Fibroblast of lung (primary cell): ENCODE data around the gene TUBGCP2. TPM values are rescaled to one million over a fixed set of nuclear protein-coding genes. Genes with fewer than 3 reads are reported as not detected.

ENCODE experiments used
- DNase-seq, 2 donors: peaks; one replicate each; pipeline versions ENCODE4 v3.0.0 to v3.0.0-alpha.2; 2010; ENCODE audit warnings: low read depth in 2 of 2
- H2AFZ ChIP-seq: 2 replicates; pipeline ENCODE4 v1.5.1; 2012; ENCODE audit warnings: low read length, control low read depth, inconsistent platforms
- H3K27ac ChIP-seq: 2 replicates; pipeline ENCODE4 v1.5.1; 2011; ENCODE audit warnings: low read length, control low read depth; ENCODE audit not compliant: insufficient read depth
- H3K27me3 ChIP-seq: 2 replicates; pipeline ENCODE4 v1.5.1; 2011; ENCODE audit warnings: mild to moderate bottlenecking, low read length; ENCODE audit not compliant: control insufficient read depth, insufficient read depth
- H3K36me3 ChIP-seq: 2 replicates; pipeline ENCODE4 v1.5.1; 2011; ENCODE audit warnings: low read length; ENCODE audit not compliant: control insufficient read depth, insufficient read depth
- H3K4me1 ChIP-seq: 2 replicates; pipeline ENCODE4 v1.5.1; 2011; ENCODE audit warnings: low read length; ENCODE audit not compliant: control insufficient read depth, insufficient read depth; ENCODE audit errors: extremely low read depth
- H3K4me2 ChIP-seq: 2 replicates; pipeline ENCODE4 v1.5.1; 2011; ENCODE audit warnings: low read length, control low read depth; ENCODE audit not compliant: insufficient read depth; ENCODE audit errors: extremely low read depth
- H3K4me3 ChIP-seq, 4 experiments: fragments of 200-600 bp in 1 of 4; sonication (generic) in 1 of 4; replicated peaks in 1 of 4; 2 replicates each; pipeline ENCODE4 v1.5.1; 2011 to 2016; ENCODE audit warnings: low read length in 4 of 4, low read depth in 3 of 4, mild to moderate bottlenecking in 3 of 4, control low read depth in 2 of 4, inconsistent platforms in 1 of 4, mixed read lengths in 1 of 4; ENCODE audit not compliant: insufficient read depth in 1 of 4; ENCODE audit errors: control extremely low read depth in 1 of 4
- H3K79me2 ChIP-seq: 2 replicates; pipeline ENCODE4 v1.5.1; 2012; ENCODE audit warnings: mild to moderate bottlenecking, low read length, inconsistent platforms; ENCODE audit not compliant: control insufficient read depth, insufficient read depth
- H3K9ac ChIP-seq: 2 replicates; pipeline ENCODE4 v1.5.1; 2011; ENCODE audit warnings: mild to moderate bottlenecking, low read length, control low read depth; ENCODE audit not compliant: insufficient read depth
- H3K9me3 ChIP-seq: 2 replicates; pipeline ENCODE4 v1.5.1; 2012; ENCODE audit warnings: low read depth, low read length; ENCODE audit not compliant: control insufficient read depth, insufficient read depth
- H4K20me1 ChIP-seq: 2 replicates; pipeline ENCODE4 v1.5.1; 2011; ENCODE audit warnings: low read length; ENCODE audit not compliant: control insufficient read depth, insufficient read depth; ENCODE audit errors: extremely low read depth
- EZH2 ChIP-seq: IDR thresholded peaks from 2 replicates; pipeline ENCODE4 v1.5.1; 2012; ENCODE audit warnings: low read length, control low read depth, mild to moderate bottlenecking; ENCODE audit errors: missing control alignments
- polyA plus RNA-seq, 2 donors: library from polyadenylated mRNA; depleted of rRNA in 1 of 2; stranded (reverse) in 1 of 2; unstranded in 1 of 2; fragments of >200 nt; gene quantifications; 2 replicates each; pipeline ENCODE4 v1.2.1, GENCODE V29; 2011 to 2012; ENCODE audit warnings: missing spikeins in 1 of 2
- total RNA-seq: library from RNA; depleted of rRNA; stranded (reverse); fragments of >200 nt; gene quantifications from 2 replicates; pipeline ENCODE4 v1.2.1, GENCODE V29; 2014
- TF ChIP-seq, protein P1 (sequence below), 2 donors: IDR thresholded peaks in 1 of 2; conservative IDR thresholded peaks in 1 of 2; 1 replicate in 1 of 2; 2 replicates in 1 of 2; pipeline ENCODE4 v1.5.1; 2011 to 2012; ENCODE audit warnings: low read length in 2 of 2, control low read depth in 1 of 2, inconsistent platforms in 1 of 2, low read depth in 1 of 2, mild to moderate bottlenecking in 1 of 2

The TUBGCP2 gene
- total and polyA plus RNA-seq, 2 donors (not counting 1 experiment from before 2014, with no cell fraction given): 31.0 to 60.8 TPM

DNA sequence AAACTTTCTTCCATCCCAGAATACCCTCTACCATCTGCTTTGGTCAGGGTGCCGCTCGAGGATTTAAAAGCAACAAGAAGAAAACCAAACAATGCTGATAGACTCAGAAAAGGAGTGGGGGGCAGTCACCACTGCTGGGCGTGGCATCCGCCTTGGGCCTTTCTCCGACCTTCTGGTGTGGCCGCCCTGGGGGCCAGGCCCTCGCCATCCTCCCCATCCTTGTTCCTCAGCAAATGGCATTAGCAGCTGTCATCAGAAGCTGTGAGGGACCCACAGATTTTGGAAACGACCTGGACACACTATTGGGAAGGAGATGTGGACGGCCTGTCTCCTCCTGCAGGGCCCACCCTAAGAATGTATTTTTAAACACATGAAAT, 4.1 kb upstream of the TUBGCP2 start:
- no peak for DNase-seq
- Histone ChIP-seq H3K9ac (no peak overlapping the region), H3K79me2 (peaks cover 7% of the 10 kb centered on the region), H3K27me3 (no peaks in the 10 kb centered on the region), H3K4me1 (peaks cover 1% of the 10 kb centered on the region), H3K9me3 (no peaks in the 10 kb centered on the region), H3K27ac (no peak overlapping the region), H3K36me3 (peaks cover 3% of the 10 kb centered on the region), H3K4me2 (no peak overlapping the region), H3K4me3 (no peak overlapping the region), H2AFZ (no peak overlapping the region), H4K20me1 (no peaks in the 10 kb centered on the region)
- TF ChIP-seq EZH2: no peak
- TF ChIP-seq, protein P1, sequence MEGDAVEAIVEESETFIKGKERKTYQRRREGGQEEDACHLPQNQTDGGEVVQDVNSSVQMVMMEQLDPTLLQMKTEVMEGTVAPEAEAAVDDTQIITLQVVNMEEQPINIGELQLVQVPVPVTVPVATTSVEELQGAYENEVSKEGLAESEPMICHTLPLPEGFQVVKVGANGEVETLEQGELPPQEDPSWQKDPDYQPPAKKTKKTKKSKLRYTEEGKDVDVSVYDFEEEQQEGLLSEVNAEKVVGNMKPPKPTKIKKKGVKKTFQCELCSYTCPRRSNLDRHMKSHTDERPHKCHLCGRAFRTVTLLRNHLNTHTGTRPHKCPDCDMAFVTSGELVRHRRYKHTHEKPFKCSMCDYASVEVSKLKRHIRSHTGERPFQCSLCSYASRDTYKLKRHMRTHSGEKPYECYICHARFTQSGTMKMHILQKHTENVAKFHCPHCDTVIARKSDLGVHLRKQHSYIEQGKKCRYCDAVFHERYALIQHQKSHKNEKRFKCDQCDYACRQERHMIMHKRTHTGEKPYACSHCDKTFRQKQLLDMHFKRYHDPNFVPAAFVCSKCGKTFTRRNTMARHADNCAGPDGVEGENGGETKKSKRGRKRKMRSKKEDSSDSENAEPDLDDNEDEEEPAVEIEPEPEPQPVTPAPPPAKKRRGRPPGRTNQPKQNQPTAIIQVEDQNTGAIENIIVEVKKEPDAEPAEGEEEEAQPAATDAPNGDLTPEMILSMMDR (conservative IDR thresholded peaks at IDR 0.05 in 1 of 2, IDR thresholded peaks at IDR 0.05 in 1 of 2; ENCODE audit: low read depth in 1 of 2, low read length in 2 of 2): no peak

DNA sequence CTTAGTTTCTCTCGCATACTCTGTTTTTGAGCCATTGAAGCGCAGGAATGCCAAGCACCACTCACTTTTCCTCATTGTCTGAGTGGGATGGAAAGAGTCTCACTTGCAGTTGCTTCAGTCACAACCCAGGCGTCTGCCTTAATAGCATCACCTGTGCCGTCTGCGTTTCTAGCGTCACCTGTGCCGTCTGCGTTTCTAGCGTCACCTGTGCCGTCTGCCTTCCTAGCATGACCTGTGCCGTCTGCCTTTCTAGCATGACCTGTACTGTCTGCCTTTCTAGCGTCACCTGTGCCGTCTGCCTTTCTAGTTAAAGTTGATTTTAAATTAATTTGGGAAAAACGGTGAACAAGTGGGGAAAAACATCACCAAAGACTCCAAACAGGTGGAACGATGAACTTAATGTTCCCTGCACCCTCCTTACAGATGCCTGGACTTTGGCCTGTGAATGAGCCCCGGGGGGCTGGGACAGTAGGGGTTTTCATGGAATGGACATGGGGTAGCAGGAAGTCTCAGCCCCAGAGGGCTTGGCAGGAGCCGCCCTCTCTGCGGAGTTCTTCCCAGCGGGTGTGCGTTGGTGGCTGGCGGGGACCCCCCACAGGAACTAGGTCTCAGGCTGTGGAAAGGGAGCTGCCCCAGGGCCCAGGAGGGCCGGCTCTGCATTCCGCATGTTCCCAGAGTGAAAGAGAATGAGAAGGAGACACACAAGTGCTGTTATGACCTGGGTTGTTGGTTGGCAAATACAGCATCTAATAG, 3.5 kb upstream of the TUBGCP2 start:
- Histone ChIP-seq H3K27me3 (no peaks in the 10 kb centered on the region), H3K9me3 (no peaks in the 10 kb centered on the region), H3K27ac (no peak overlapping the region), H3K36me3 (peaks cover 3% of the 10 kb centered on the region), H3K4me2 (no peak overlapping the region), H3K4me3 (no peak overlapping the region), H3K9ac (no peak overlapping the region), H3K79me2 (peaks cover 13% of the 10 kb centered on the region), H4K20me1 (no peaks in the 10 kb centered on the region), H3K4me1 (peaks cover 3% of the 10 kb centered on the region), H2AFZ (no peak overlapping the region)
- TF ChIP-seq, protein P1 (conservative IDR thresholded peaks at IDR 0.05 in 1 of 2, IDR thresholded peaks at IDR 0.05 in 1 of 2; ENCODE audit: low read depth in 1 of 2, low read length in 2 of 2): no peak
- no peak for TF ChIP-seq EZH2
- no peak for DNase-seq

DNA sequence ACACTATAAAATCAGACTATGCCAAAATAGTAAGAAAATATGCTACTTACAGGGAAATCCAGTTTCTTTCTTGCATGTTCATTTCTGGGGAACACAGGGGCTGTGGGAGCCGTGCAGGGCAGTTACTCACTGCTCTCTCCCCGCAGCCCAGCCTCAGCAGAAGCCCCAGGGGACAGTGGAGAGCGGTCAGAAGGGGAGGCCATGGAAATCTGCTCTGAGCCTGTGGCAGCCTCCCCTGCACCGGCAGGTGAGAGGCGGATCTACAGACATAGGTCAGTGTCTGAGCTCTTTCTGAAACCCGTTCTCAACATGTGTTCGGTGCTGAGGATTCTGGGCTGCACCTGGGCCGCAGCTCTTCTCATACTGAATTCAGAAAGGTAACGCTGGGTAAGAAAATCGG, 2.9 kb upstream of the TUBGCP2 start:
- Histone ChIP-seq H3K27ac (no peak overlapping the region), H3K9me3 (no peaks in the 10 kb centered on the region), H3K36me3 (peaks cover 3% of the 10 kb centered on the region), H3K4me3 (no peak overlapping the region), H4K20me1 (no peaks in the 10 kb centered on the region), H3K9ac (no peak overlapping the region), H2AFZ (no peak overlapping the region), H3K4me2 (no peak overlapping the region), H3K79me2 (peaks cover 19% of the 10 kb centered on the region), H3K4me1 (peaks cover 3% of the 10 kb centered on the region), H3K27me3 (no peaks in the 10 kb centered on the region)
- no peak for DNase-seq
- TF ChIP-seq, protein P1 (conservative IDR thresholded peaks at IDR 0.05 in 1 of 2, IDR thresholded peaks at IDR 0.05 in 1 of 2; ENCODE audit: low read depth in 1 of 2, low read length in 2 of 2): no peak
- TF ChIP-seq EZH2: no peak
